Stimulated activated CD8-positive, alpha-beta memory T cell treated with anti-CD3 and anti-CD28 coated beads, Interleukin-12 subunit alpha, Interleukin-12 subunit beta, amount 100 ng/mL, for 1 hour (primary cell): ENCODE results near the gene TPSAB1.
"Not testable (repeated sequence)": the region's sequence is repeated elsewhere in the genome, so short reads cannot be mapped to it uniquely, and the experiment has no call there.

ENCODE experiments used
- DNase-seq: peaks from one replicate; pipeline ENCODE4 v3.0.0-alpha.2; 2020; ENCODE audit warnings: low read depth

The TPSAB1 gene

GRCh38 chr16:1240436-1240835 is at the start of gene TPSAB1:
Gene TPSAB1 (plus strand): TSS chr16:1240705. CDS start chr16:1240939, 234 bp downstream.
- not testable (repeated sequence) for DNase-seq

DNA sequence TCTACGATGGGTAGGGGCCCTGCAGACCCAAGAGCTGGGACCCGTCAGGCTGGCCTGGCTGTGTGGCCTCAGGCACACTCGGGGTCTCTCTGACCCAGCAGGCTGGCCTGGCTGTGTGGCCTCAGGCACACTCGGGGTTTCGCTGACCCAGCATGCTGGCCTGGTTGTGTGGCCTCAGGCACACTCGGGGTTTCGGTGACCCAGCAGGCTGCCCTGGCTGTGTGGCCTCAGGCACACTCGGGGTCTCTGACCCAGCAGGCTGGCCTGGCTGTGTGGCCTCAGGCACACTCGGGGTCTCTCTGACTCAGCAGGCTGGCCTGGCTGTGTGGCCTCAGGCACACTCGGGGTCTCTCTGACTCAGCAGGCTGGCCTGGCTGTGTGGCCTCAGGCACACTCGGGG is 49.7 kb upstream of the TPSAB1 start:
- DNase-seq = not testable (repeated sequence)

DNA sequence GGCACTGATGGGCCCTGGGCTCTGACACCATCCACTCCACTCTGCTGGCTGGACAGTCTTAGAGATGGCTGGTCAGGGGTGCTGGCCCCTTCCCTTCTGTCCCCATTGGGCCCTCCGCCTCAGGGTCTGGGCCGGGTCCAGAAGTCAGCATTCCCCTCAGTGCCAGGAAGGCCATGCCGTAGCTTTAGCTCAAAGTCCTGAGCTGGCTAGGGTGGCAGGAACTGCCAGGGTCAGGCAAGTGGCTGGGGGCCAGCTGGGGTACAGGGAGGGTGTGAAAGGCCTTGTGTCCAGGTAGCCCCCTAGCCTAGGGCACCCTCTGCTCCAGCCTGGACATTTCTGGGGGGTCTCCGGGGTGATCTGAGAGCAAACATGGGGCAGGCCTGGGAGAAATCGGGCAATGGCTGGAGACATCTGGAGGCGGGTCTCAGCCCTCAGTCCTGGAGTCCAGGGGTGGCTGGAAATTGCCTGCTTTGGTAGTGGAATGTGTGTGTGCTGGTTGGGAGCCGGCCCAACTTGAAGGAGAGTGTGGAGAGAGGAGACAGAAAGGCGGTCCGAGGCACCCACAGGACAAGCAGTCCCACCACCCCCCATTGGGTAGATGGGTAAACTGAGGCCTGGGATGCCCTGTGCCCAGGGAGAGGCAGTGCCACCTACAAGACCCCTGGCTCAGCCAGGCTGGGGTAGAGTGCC is 48.0 kb upstream of the TPSAB1 start:
- no peak for DNase-seq

DNA sequence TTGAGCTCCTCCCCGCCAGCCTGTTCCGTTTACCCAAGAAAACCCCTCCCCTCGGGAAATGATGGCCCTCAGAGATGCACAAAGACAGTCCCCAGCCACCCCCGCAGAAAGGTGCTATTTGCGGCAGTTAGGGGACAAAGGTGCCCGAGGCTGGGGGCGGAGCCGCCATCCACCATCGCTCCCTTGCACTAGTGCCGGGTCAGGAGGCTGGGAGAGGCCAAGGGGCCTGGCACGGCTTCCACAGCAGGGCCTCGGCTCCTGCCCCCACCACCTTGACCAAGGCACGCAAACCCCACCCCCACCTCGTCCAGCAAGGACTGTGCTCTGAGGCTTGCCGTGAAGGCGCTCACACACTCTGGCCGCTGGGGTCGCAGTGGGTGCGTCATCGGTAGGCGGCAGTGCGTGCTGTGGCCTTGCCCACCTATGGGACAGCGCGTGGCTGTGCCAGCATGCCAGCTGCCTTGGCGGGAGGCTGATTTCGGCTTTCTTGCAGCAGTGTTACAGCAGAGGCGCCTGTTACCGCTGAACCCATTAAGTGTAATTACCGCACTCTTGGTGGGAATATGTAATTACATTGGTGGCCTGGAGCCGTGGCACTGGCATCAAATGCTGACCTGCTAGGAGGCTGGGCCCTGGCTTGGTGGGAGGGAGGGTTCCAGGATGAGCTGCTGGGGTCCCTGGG is 47.2 kb upstream of the TPSAB1 start:
- no peak for DNase-seq

DNA sequence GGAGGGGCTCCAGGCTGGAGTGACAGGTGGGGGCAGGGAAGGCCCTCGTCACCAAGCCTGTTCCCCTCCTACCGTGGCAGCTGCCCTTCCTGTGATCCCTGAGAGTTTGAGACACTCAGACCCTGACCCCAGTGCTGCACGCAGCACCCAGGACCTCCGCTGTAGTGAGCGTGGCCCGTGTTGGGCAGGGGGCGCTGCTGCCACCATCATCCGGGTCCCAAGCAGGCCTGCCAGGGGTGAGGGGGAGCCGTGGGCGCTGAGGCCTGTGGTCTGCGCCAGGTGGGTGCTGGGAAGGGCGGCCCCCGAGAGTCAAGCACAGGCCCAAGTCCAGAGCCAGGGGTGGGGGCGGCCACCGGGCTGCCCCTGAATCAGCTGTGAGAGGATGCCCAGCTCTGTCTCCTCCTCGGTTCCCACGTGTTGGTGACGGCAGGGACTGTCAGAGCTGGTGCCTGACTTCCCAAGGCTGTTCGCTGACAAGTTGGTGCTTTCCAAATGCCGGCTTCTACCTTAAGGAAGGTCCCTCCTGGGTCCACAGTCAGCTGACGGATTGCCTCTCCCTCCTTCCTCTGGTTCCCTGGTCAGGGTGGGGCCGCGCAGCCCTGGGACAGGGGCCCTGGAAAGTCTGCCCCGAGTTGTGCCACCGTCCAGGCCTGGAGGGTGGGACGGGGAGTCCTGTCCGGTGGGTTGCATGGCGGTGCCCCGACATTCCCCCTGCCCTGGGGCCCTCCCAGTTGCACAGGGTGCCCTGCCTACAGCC is 46.5 kb upstream of the TPSAB1 start:
- DNase-seq = no peak

GRCh38 chr16:1194665-1195392 is 45.7 kb upstream of the TPSAB1 start:
- no peak for DNase-seq

DNA sequence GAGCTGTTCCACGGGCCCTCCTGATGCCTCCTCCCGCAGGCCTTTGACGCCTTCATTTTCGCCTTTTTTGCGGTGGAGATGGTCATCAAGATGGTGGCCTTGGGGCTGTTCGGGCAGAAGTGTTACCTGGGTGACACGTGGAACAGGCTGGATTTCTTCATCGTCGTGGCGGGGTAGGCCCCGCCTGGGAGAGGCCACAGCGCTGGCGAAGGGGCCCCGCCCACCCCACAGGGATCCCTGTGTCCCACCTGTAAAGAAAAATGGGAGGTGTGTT is 45.2 kb upstream of the TPSAB1 start:
- DNase-seq = no peak

- no peak for DNase-seq
Measured at GRCh38 chr16:1196494-1196893, 44.0 kb upstream of the TPSAB1 start.

DNA sequence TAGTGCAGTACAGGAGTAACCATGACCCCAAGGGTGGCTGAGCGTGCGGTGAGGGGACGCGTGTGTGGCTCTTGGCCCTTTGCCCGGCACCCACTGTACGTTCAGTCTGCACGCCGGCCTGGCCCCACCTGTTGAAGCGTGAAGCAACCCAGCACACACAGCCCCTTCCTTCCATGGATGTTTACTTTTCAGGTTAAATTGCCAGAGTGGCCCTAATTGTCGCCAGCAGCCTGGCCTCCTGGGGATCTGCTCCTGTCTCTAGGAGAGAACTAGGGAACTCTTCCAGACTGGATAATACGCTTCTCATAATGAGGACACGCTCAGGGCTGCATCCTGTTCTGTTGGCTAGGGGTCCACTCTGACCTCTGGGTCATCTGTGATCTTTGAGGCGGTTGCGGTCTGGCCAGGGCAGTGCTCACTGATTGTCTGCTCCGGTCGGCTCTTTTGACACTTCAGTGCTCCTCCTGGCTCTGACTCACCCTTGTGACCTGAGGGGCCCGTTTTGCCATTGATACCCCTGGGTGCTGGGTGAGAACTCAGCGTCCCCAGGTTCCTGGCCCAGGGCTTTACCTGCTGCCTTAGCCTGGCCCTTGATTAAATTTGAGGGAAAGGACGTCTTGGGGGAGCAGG is 43.2 kb upstream of the TPSAB1 start:
- no peak for DNase-seq

GRCh38 chr16:1198194-1198593 is 42.3 kb upstream of the TPSAB1 start:
- no peak for DNase-seq

GRCh38 chr16:1198671-1199346 is 41.7 kb upstream of the TPSAB1 start:
- not testable (repeated sequence) for DNase-seq

DNA sequence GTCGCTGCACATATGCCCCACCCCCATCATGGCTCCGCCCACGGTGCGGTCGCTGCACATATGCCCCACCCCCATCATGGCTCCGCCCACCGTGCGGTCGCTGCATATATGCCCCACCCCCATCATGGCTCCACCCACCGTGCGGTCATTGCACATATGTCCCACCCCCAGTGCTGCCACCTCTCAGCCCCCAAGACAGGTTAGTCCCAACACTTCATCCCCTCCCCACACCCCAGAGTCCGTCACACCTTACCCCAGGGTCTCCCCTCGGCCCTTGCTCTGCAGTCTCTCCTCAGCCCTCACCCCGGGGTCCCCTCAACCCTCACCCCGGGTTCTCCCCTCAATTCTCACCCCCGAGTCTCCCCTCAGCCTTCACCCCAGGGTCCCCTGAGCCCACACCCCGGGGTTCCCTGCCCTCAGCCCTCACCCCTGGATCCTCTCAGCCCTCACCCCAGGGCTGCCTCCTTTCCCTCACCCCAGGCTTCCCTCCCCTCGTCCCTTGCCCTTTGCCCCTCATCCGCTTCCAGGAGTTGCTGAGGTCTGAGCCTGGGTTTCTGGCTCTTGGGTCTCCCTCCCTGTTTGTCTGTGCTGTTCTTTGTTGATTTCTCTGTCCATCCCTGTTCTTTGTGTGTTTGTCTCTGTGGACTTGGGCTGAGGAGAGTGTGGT is 41.0 kb upstream of the TPSAB1 start:
- DNase-seq = no peak

DNA sequence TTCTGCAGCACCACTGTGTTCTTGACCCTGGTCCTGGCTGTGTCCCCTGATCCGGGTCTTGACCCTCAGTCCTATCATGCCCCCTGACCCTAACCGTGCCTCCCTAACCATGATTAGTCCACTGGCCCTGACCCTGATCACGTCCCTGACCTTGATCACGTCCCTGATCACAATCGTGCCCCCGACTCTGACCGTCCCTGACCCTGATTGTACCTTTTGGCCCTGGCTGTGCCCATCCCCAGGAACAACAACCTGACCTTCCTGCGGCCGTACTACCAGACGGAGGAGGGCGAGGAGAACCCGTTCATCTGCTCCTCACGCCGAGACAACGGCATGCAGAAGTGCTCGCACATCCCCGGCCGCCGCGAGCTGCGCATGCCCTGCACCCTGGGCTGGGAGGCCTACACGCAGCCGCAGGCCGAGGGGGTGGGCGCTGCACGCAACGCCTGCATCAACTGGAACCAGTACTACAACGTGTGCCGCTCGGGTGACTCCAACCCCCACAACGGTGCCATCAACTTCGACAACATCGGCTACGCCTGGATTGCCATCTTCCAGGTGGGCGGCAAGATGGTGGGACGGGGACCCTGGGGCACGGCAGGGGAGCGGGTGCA is 40.4 kb upstream of the TPSAB1 start:
- DNase-seq = no peak

- DNase-seq = no peak
Measured at GRCh38 chr16:1201444-1201843, 39.1 kb upstream of the TPSAB1 start.

- no peak for DNase-seq
Measured at GRCh38 chr16:1202274-1202673, 38.2 kb upstream of the TPSAB1 start.

DNA sequence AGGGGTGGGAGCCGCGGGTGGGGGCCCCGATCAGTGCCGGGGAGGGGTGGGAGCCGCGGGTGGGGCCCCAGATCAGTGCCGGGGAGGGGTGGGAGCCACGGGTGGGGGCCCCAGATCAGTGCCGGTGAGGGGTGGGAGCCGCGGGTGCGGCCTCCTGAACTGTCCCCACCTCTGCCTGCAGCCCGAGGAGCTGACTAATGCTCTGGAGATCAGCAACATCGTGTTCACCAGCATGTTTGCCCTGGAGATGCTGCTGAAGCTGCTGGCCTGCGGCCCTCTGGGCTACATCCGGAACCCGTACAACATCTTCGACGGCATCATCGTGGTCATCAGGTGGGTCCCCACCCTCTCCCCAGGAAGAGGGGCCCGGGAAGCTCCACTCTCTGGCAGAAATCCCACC is 35.6 kb upstream of the TPSAB1 start:
- DNase-seq = no peak

- DNase-seq = no peak
Measured at GRCh38 chr16:1206326-1206725, 34.2 kb upstream of the TPSAB1 start.

GRCh38 chr16:1206786-1207185 is 33.7 kb upstream of the TPSAB1 start:
- DNase-seq = no peak

DNA sequence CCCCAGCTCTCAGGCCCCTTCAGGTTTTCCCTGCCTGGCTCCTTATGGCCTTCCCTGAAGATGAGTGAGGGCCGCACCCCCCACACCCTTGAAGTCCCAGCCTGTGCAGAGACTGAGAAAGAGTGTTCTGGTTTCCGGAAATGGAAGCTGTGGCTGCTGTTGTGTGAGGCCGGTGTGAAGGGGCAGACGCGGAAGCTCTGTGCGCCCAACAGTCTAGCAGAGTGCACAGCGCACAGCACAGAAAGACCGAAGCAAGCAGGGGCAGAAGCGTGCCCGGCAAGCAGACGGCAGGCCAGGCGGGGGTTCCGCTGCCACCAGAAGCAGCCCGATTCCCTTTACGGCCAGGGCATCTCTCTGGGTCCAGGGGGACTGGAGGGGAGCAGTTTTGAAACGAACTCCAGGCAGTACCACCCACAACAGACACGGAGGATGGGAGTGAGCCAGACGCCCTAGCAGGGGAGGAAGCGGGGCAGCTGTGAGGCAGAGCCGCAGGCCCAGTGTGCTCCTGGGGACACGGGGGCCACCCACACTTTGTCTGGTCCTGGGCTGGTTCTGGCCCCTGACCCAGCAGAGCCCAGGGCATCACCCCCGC is 32.2 kb upstream of the TPSAB1 start:
- no peak for DNase-seq

GRCh38 chr16:1209081-1209480 is 31.4 kb upstream of the TPSAB1 start:
- no peak for DNase-seq
